ENCODE data around the gene NFE2L3.
"Not testable (repeated sequence)": the region's sequence is repeated elsewhere in the genome, so short reads cannot be mapped to it uniquely, and the experiment has no call there.

DNA sequence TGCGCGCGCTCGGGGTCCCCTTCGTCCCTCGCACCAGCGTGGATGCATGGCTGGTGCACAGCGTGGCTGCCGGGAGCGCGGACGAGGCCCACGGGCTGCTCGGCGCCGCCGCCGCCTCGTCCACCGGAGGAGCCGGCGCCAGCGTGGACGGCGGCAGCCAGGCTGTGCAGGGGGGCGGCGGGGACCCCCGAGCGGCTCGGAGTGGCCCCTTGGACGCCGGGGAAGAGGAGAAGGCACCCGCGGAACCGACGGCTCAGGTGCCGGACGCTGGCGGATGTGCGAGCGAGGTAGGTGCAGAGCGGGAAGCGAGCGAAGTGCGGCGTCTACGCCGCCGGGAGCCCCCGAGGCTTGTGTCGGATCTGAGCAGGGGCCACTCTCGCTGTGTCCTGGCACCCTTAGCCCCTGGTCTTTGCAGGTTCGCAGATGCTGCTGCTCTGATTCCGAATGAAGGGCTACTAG lies 813 bp downstream of the NFE2L3 start:
- TF ChIP-seq, protein P1, sequence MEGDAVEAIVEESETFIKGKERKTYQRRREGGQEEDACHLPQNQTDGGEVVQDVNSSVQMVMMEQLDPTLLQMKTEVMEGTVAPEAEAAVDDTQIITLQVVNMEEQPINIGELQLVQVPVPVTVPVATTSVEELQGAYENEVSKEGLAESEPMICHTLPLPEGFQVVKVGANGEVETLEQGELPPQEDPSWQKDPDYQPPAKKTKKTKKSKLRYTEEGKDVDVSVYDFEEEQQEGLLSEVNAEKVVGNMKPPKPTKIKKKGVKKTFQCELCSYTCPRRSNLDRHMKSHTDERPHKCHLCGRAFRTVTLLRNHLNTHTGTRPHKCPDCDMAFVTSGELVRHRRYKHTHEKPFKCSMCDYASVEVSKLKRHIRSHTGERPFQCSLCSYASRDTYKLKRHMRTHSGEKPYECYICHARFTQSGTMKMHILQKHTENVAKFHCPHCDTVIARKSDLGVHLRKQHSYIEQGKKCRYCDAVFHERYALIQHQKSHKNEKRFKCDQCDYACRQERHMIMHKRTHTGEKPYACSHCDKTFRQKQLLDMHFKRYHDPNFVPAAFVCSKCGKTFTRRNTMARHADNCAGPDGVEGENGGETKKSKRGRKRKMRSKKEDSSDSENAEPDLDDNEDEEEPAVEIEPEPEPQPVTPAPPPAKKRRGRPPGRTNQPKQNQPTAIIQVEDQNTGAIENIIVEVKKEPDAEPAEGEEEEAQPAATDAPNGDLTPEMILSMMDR (conservative IDR thresholded peaks at IDR 0.05; ENCODE audit: low read depth, low read length), result not testable (repeated sequence)
- TF ChIP-seq EZH2 (IDR thresholded peaks at IDR 0.05; ENCODE audit: borderline replicate concordance, low read depth, low read length, poor library complexity, severe bottlenecking), result not testable (repeated sequence)

Measured in A673 (cell line).